Forelimb muscle (tissue), 1 donor: Measurements from ENCODE around the gene PSMC5. TPM values are rescaled to one million over a fixed set of nuclear protein-coding genes. Genes with fewer than 3 reads are reported as not detected.
"Not testable (repeated sequence)": the region's sequence is repeated elsewhere in the genome, so short reads cannot be mapped to it uniquely, and the experiment has no call there.

Source experiments
- DNase-seq: peaks from one replicate; pipeline ENCODE4 v3.0.0-alpha.2; 2013; ENCODE audit warnings: low read depth
- polyA plus RNA-seq: library from polyadenylated mRNA; unstranded; fragments of 120-200 nt; gene quantifications from one replicate; pipeline ENCODE4 v1.2.1, GENCODE V29; 2013; ENCODE audit not compliant: insufficient read length

Gene PSMC5
- polyA plus RNA-seq, 1 donor, result 106 TPM

- not testable (repeated sequence) for DNase-seq
These were observed 43.0 kb downstream of the PSMC5 start for GRCh38 chr17:63870292-63870665.

- DNase-seq, result not testable (repeated sequence)
These were observed 44.6 kb downstream of the PSMC5 start for GRCh38 chr17:63871646-63872365.

GRCh38 chr17:63873577-63873976, 46.3 kb downstream of the PSMC5 start, which contains the start of gene CSH2:
Gene CSH2, minus strand, starts transcription at chr17:63873677. Its CDS starts 63 bp downstream, at chr17:63873614.
- not testable (repeated sequence) for DNase-seq

GRCh38 chr17:63874061-63874626, 46.9 kb downstream of the PSMC5 start:
- DNase-seq, result not testable (repeated sequence)

- DNase-seq, result not testable (repeated sequence)
These were observed 47.5 kb downstream of the PSMC5 start for GRCh38 chr17:63874693-63875092.

- not testable (repeated sequence) for DNase-seq
These were observed 51.2 kb downstream of the PSMC5 start for GRCh38 chr17:63878413-63878812.

- no peak for DNase-seq
These were observed 53.5 kb downstream of the PSMC5 start for GRCh38 chr17:63880706-63881105.

GRCh38 chr17:63881337-63881736, 54.1 kb downstream of the PSMC5 start:
- DNase-seq, result not testable (repeated sequence)

Other genes starting within 250 kb of the PSMC5 start
- 18.2 TPM for gene TACO1, start 226.5 kb upstream of the PSMC5 start, polyA plus RNA-seq
- gene MAP3K3, start 205.0 kb upstream of the PSMC5 start, polyA plus RNA-seq, result 20.8 TPM
- gene LIMD2, start 127.3 kb upstream of the PSMC5 start, polyA plus RNA-seq, result 8.2 TPM
- 25.4 TPM for gene STRADA, start 85.6 kb upstream of the PSMC5 start, polyA plus RNA-seq
- 54.9 TPM for gene CCDC47, start 53.8 kb upstream of the PSMC5 start, polyA plus RNA-seq
- 101 TPM for gene DDX42, start 53.3 kb upstream of the PSMC5 start, polyA plus RNA-seq
- 36.5 TPM for gene FTSJ3, start 232 bp downstream of the PSMC5 start, polyA plus RNA-seq
- 23.5 TPM for gene SMARCD2, start 15.3 kb downstream of the PSMC5 start, polyA plus RNA-seq
- gene CSH2, start 46.2 kb downstream of the PSMC5 start, polyA plus RNA-seq, result 0.70 TPM
- not detected for gene GH2, start 54.5 kb downstream of the PSMC5 start, polyA plus RNA-seq
- gene CSH1, start 69.1 kb downstream of the PSMC5 start, polyA plus RNA-seq, result 2.7 TPM
- gene CSHL1, start 83.8 kb downstream of the PSMC5 start, polyA plus RNA-seq, result not detected
- gene GH1, start 91.4 kb downstream of the PSMC5 start, polyA plus RNA-seq, result not detected
- 2.3 TPM for gene CD79B, start 104.9 kb downstream of the PSMC5 start, polyA plus RNA-seq
- 50.1 TPM for gene SCN4A, start 145.5 kb downstream of the PSMC5 start, polyA plus RNA-seq
- gene PRR29, start 170.9 kb downstream of the PSMC5 start, polyA plus RNA-seq, result 2.3 TPM
- gene ICAM2, start 193.2 kb downstream of the PSMC5 start, polyA plus RNA-seq, result 25.4 TPM